ENCODE results near the gene CAV1.
"Not testable (repeated sequence)": the region's sequence is repeated elsewhere in the genome, so short reads cannot be mapped to it uniquely, and the experiment has no call there.

Gene CAV1

GRCh38 chr7:116582806-116583444 is 58.1 kb downstream of the CAV1 start:
- no peak overlapping the region for H3K27ac ChIP-seq
- TF ChIP-seq ZFX (IDR thresholded peaks at IDR 0.05; ENCODE audit: borderline replicate concordance) (no peak), CTCF (IDR thresholded peaks at IDR 0.05) (no peak)

- no peak overlapping the region for H3K27ac ChIP-seq
These were observed 58.8 kb downstream of the CAV1 start for GRCh38 chr7:116583653-116584052.

GRCh38 chr7:116584721-116585120 is 59.9 kb downstream of the CAV1 start:
- TF ChIP-seq CTCF (IDR thresholded peaks at IDR 0.05), result no peak
- TF ChIP-seq ZFX (IDR thresholded peaks at IDR 0.05; ENCODE audit: borderline replicate concordance), result no peak
- H3K27ac ChIP-seq, result no peak overlapping the region

More at GRCh38 chr7:116583653-116584052, 58.8 kb downstream of the CAV1 start:
- TF ChIP-seq CTCF (IDR thresholded peaks at IDR 0.05) (no peak), ZFX (IDR thresholded peaks at IDR 0.05; ENCODE audit: borderline replicate concordance) (no peak)

GRCh38 chr7:116585392-116585791 is 60.6 kb downstream of the CAV1 start:
- no peak for TF ChIP-seq CTCF (IDR thresholded peaks at IDR 0.05)
- no peak for TF ChIP-seq ZFX (IDR thresholded peaks at IDR 0.05; ENCODE audit: borderline replicate concordance)
- H3K27ac ChIP-seq, result no peak overlapping the region

- TF ChIP-seq ZFX (IDR thresholded peaks at IDR 0.05; ENCODE audit: borderline replicate concordance) (no peak), CTCF (IDR thresholded peaks at IDR 0.05) (no peak)
- H3K27ac ChIP-seq, result no peak overlapping the region
These were observed 61.1 kb downstream of the CAV1 start for GRCh38 chr7:116585967-116586366.

- H3K27ac ChIP-seq, result not testable (repeated sequence)
These were observed 62.4 kb downstream of the CAV1 start for GRCh38 chr7:116587200-116587599.

GRCh38 chr7:116588225-116588624 is 63.4 kb downstream of the CAV1 start:
- no peak overlapping the region for H3K27ac ChIP-seq

More at GRCh38 chr7:116588225-116588624, 63.4 kb downstream of the CAV1 start:
- TF ChIP-seq CTCF (IDR thresholded peaks at IDR 0.05) (no peak), ZFX (IDR thresholded peaks at IDR 0.05; ENCODE audit: borderline replicate concordance) (no peak)
